Gastrocnemius medialis (tissue), 4 donors: ENCODE measurements around the gene CCSER1. TPM values are rescaled to one million over a fixed set of nuclear protein-coding genes. Genes with fewer than 3 reads are reported as not detected.

Source experiments
- ATAC-seq, 2 donors: fragments of 150-250 bp; one replicate each; pipeline ENCODE4 v1.9.1; 2016
- DNase-seq, 2 donors: peaks; one replicate each; pipeline ENCODE4 v3.0.0-alpha.2; 2019
- H3K27ac ChIP-seq, 4 donors: fragments of 200-600 bp; sonication (generic); 1 replicate in 1 of 4; 2 replicates in 3 of 4; pipeline ENCODE4 v1.5.1; 2016 to 2018; ENCODE audit warnings: mild to moderate bottlenecking in 2 of 4, moderate library complexity in 1 of 4
- H3K27me3 ChIP-seq, 3 donors: fragments of 200-600 bp; sonication (generic) in 2 of 3; 1 replicate in 1 of 3; 2 replicates in 2 of 3; pipeline versions ENCODE4 v1.5.1 to v1.6.0; 2016 to 2019; ENCODE audit warnings: mild to moderate bottlenecking in 1 of 3, moderate library complexity in 1 of 3
- H3K36me3 ChIP-seq, 2 donors: fragments of 200-600 bp; sonication (generic) in 1 of 2; one replicate each; pipeline ENCODE4 v1.5.1; 2017 to 2018
- H3K4me1 ChIP-seq, 2 donors: fragments of 200-600 bp; sonication (generic) in 1 of 2; one replicate each; pipeline ENCODE4 v1.5.1; 2016 to 2017; ENCODE audit warnings: mild to moderate bottlenecking in 2 of 2
- H3K4me3 ChIP-seq, 4 donors: fragments of 200-600 bp; sonication (generic) in 3 of 4; 1 replicate in 1 of 4; 2 replicates in 3 of 4; pipeline ENCODE4 v1.5.1; 2016 to 2019; ENCODE audit warnings: mild to moderate bottlenecking in 2 of 4
- H3K9me3 ChIP-seq, 3 donors: fragments of 200-600 bp; sonication (generic) in 2 of 3; 1 replicate in 1 of 3; 2 replicates in 2 of 3; pipeline ENCODE4 v1.5.1; 2016 to 2019
- CTCF ChIP-seq, 5 experiments: fragments of 450-650 bp in 3 of 5; fragments of 200-600 bp in 2 of 5; sonication (generic) in 2 of 5; IDR thresholded peaks in 4 of 5; conservative IDR thresholded peaks in 1 of 5; 1 replicate in 4 of 5; 2 replicates in 1 of 5; pipeline ENCODE4 v1.5.1; 2016 to 2019; ENCODE audit warnings: antibody characterized with exemption in 5 of 5, mild to moderate bottlenecking in 3 of 5, moderate library complexity in 3 of 5
- POLR2A ChIP-seq, 2 donors: fragments of 450-650 bp; IDR thresholded peaks; one replicate each; pipeline ENCODE4 v1.6.1; 2017; ENCODE audit warnings: antibody characterized with exemption in 2 of 2, mild to moderate bottlenecking in 2 of 2, moderate library complexity in 2 of 2
- in situ Hi-C, 4 donors: fragments of 200-750 bp; cut with MboI; loops; one replicate each; pipeline versions ENCODE4 v1.15.0 to v1.8.0; 2017; ENCODE audit warnings: low sequenced_read_pairs in 4 of 4
- intact Hi-C: fragments of 100-400 bp; cut with DNase I; formaldehyde crosslinking; loops from one replicate; pipeline ENCODE4 v1.15.1; 2023; ENCODE audit warnings: low total_unique reads
- total RNA-seq, 4 donors: library from RNA; depleted of rRNA; stranded (reverse); fragments of >200 nt; gene quantifications; one replicate each; pipeline versions ENCODE4 v1.1.0 to v1.2.3, GENCODE V29; 2016

CCSER1 gene
- total RNA-seq, 4 donors from 2014 or later = 0.39 to 0.83 (median 0.63) TPM

GRCh38 chr4:90544532-90545045, 417.4 kb downstream of the CCSER1 start:
- Histone ChIP-seq H3K27ac (no peak overlapping the region), H3K9me3 (no peaks in the 10 kb centered on the region), H3K36me3 (no peaks in the 10 kb centered on the region), H3K4me3 (no peak overlapping the region), H3K27me3 (no peaks in the 10 kb centered on the region), H3K4me1 (no peaks in the 10 kb centered on the region)
- intact Hi-C loops = no loop called here
- TF ChIP-seq CTCF (IDR thresholded peaks at IDR 0.05 in 4 of 5, conservative IDR thresholded peaks at IDR 0.05 in 1 of 5) (no peak), POLR2A (IDR thresholded peaks at IDR 0.05) (no peak)
- DNase-seq = no peak
- in situ Hi-C loops = no loop called here
- no peak for ATAC-seq

- Histone ChIP-seq H3K4me3 (no peak overlapping the region), H3K9me3 (no peaks in the 10 kb centered on the region), H3K36me3 (no peaks in the 10 kb centered on the region), H3K4me1 (no peaks in the 10 kb centered on the region), H3K27ac (no peak overlapping the region), H3K27me3 (no peaks in the 10 kb centered on the region)
- intact Hi-C loops (no loop called here), in situ Hi-C loops (no loop called here)
- DNase-seq (no peak), ATAC-seq (no peak)
- no peak for TF ChIP-seq CTCF (IDR thresholded peaks at IDR 0.05 in 4 of 5, conservative IDR thresholded peaks at IDR 0.05 in 1 of 5)
- TF ChIP-seq POLR2A (IDR thresholded peaks at IDR 0.05) = no peak
These were observed 418.2 kb downstream of the CCSER1 start for GRCh38 chr4:90545380-90545779.

DNA sequence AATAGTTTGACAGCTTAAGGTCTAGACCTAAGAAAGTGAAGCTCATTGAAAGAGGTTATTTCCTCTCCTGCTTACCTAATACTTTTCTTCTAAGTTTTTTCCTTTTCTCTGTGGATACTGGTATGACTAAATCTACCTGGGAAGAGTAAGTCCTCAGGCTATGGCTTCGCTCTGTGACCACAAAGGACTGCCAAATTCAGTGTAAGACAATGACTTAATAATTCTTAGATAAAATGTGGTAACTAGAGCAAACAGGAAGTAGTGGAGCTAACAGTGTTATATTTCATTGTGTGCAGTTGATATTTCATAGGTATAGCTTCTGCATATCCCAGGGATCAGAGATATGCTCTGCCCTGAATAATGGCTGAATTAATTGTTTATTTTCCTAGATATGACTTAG, 418.9 kb downstream of the CCSER1 start:
- TF ChIP-seq CTCF (IDR thresholded peaks at IDR 0.05 in 4 of 5, conservative IDR thresholded peaks at IDR 0.05 in 1 of 5) = no peak
- no peak for TF ChIP-seq POLR2A (IDR thresholded peaks at IDR 0.05)
- intact Hi-C loops = no loop called here
- in situ Hi-C loops = no loop called here
- H3K36me3 ChIP-seq = no peaks in the 10 kb centered on the region
- DNase-seq (no peak), ATAC-seq (no peak)
- H3K9me3 ChIP-seq = no peaks in the 10 kb centered on the region
- H3K27me3 ChIP-seq = no peaks in the 10 kb centered on the region
- H3K4me3 ChIP-seq = no peak overlapping the region
- H3K4me1 ChIP-seq = no peaks in the 10 kb centered on the region
- no peak overlapping the region for H3K27ac ChIP-seq

- ATAC-seq (no peak), DNase-seq (no peak)
- in situ Hi-C loops (no loop called here), intact Hi-C loops (no loop called here)
- TF ChIP-seq CTCF (IDR thresholded peaks at IDR 0.05 in 4 of 5, conservative IDR thresholded peaks at IDR 0.05 in 1 of 5) (no peak), POLR2A (IDR thresholded peaks at IDR 0.05) (no peak)
- Histone ChIP-seq H3K36me3 (no peaks in the 10 kb centered on the region), H3K4me1 (no peaks in the 10 kb centered on the region), H3K27ac (no peak overlapping the region), H3K4me3 (no peak overlapping the region), H3K9me3 (no peaks in the 10 kb centered on the region), H3K27me3 (no peaks in the 10 kb centered on the region)
These were observed 443.4 kb downstream of the CCSER1 start for GRCh38 chr4:90570615-90571014.

GRCh38 chr4:90572996-90573395, 445.8 kb downstream of the CCSER1 start:
- Histone ChIP-seq H3K27ac (no peak overlapping the region), H3K27me3 (no peaks in the 10 kb centered on the region), H3K4me1 (no peaks in the 10 kb centered on the region), H3K4me3 (no peak overlapping the region), H3K36me3 (no peaks in the 10 kb centered on the region), H3K9me3 (no peaks in the 10 kb centered on the region)
- intact Hi-C loops = no loop called here
- no peak for TF ChIP-seq CTCF (IDR thresholded peaks at IDR 0.05 in 4 of 5, conservative IDR thresholded peaks at IDR 0.05 in 1 of 5)
- TF ChIP-seq POLR2A (IDR thresholded peaks at IDR 0.05) = no peak
- in situ Hi-C loops = no loop called here
- no peak for DNase-seq
- ATAC-seq = no peak
